IMR-90 (cell line): Measurements from ENCODE around the gene DDX60. TPM values are rescaled to one million over a fixed set of nuclear protein-coding genes. Genes with fewer than 3 reads are reported as not detected.

Experiments
- ATAC-seq: fragments of 200-7000 bp; cut with Tn5 transposase; 2 replicates; pipeline ENCODE4 v1.9.1; 2020; ENCODE audit warnings: low read depth, mild to moderate bottlenecking, moderate library complexity
- BruUV-seq: library from RNA; stranded (reverse); fragments of 400-500 nt; replicated peaks from 2 replicates; lab custom pipeline; 2021; lab: Mats Ljungman, UMichigan
- CTCF ChIA-PET: fragments of 300-600 bp; formaldehyde crosslinking; extraction: SDS; loops from one replicate; lab custom pipeline; 2021; ENCODE audit warnings: antibody characterized with exemption; lab: Yijun Ruan, JAX
- POLR2A ChIA-PET: fragments of 300-600 bp; sonication (Branson Sonifier 250); formaldehyde crosslinking; loops from one replicate; lab custom pipeline; 2022; ENCODE audit warnings: antibody characterized with exemption; ENCODE audit not compliant: unreplicated experiment; lab: Charles Lee
- DNase-seq: peaks from one replicate; pipeline ENCODE4 v3.0.0; 2013
- H2AFZ ChIP-seq: replicated peaks from 2 replicates; pipeline ENCODE3; 2013; ENCODE audit warnings: low read length, mild to moderate bottlenecking; ENCODE audit not compliant: poor library complexity
- H2AK5ac ChIP-seq: 2 replicates; pipeline ENCODE4 v1.6.1; 2013; ENCODE audit warnings: low read depth, low read length, inconsistent platforms
- H2AK9ac ChIP-seq: replicated peaks from 2 replicates; pipeline ENCODE3; 2013; ENCODE audit warnings: mild to moderate bottlenecking, low read depth, low read length, moderate library complexity; ENCODE audit not compliant: poor library complexity
- H2BK120ac ChIP-seq: 2 replicates; pipeline ENCODE4 v1.6.1; 2013; ENCODE audit warnings: low read depth, low read length, inconsistent platforms
- H2BK15ac ChIP-seq: 3 replicates; pipeline ENCODE4 v1.6.1; 2013; ENCODE audit warnings: low read depth, low read length, inconsistent platforms
- H2BK20ac ChIP-seq: 2 replicates; pipeline ENCODE4 v1.6.1; 2013; ENCODE audit warnings: low read depth, mild to moderate bottlenecking, inconsistent platforms, low read length, moderate library complexity
- H2BK5ac ChIP-seq: 2 replicates; pipeline ENCODE4 v1.6.1; 2013; ENCODE audit warnings: mild to moderate bottlenecking, low read depth, low read length, inconsistent platforms; ENCODE audit not compliant: poor library complexity, severe bottlenecking
- H3K14ac ChIP-seq: replicated peaks from 2 replicates; pipeline ENCODE4 v1.6.1; 2013; ENCODE audit warnings: low read depth, low read length, inconsistent platforms
- H3K18ac ChIP-seq: 2 replicates; pipeline ENCODE4 v1.6.1; 2013; ENCODE audit warnings: low read depth, low read length, control low read depth
- H3K23ac ChIP-seq: 2 replicates; pipeline ENCODE4 v1.6.1; 2013; ENCODE audit warnings: low read depth, low read length, inconsistent platforms
- H3K27ac ChIP-seq: 2 replicates; pipeline ENCODE4 v1.5.1; 2013; ENCODE audit warnings: mild to moderate bottlenecking, control low read depth, low read length; ENCODE audit not compliant: insufficient read depth
- H3K27me3 ChIP-seq: 2 replicates; pipeline ENCODE4 v1.6.1; 2013; ENCODE audit warnings: low read length; ENCODE audit not compliant: control insufficient read depth, insufficient read depth
- H3K36me3 ChIP-seq: 2 replicates; pipeline ENCODE4 v1.6.1; 2013; ENCODE audit warnings: low read length, mixed read lengths; ENCODE audit not compliant: control insufficient read depth, insufficient read depth
- H3K4ac ChIP-seq: 2 replicates; pipeline ENCODE4 v1.6.1; 2013; ENCODE audit warnings: low read depth, low read length, inconsistent platforms
- H3K4me1 ChIP-seq: 2 replicates; pipeline ENCODE4 v1.6.1; 2013; ENCODE audit warnings: low read length, mixed read lengths; ENCODE audit not compliant: control insufficient read depth, insufficient read depth
- H3K4me2 ChIP-seq: 2 replicates; pipeline ENCODE4 v1.6.1; 2013; ENCODE audit warnings: low read depth, mild to moderate bottlenecking, control low read depth, low read length, moderate library complexity
- H3K4me3 ChIP-seq: 2 replicates; pipeline ENCODE4 v1.5.1; 2013; ENCODE audit warnings: low read depth, mild to moderate bottlenecking, control low read depth, low read length, moderate library complexity; ENCODE audit not compliant: insufficient read depth
- H3K56ac ChIP-seq: 2 replicates; pipeline ENCODE4 v1.6.1; 2013; ENCODE audit warnings: low read length, inconsistent platforms; ENCODE audit not compliant: insufficient read depth; ENCODE audit errors: extremely low read depth
- H3K79me1 ChIP-seq, 2 experiments: 2 replicates each; pipeline ENCODE4 v1.6.1; 2013; ENCODE audit warnings: low read length in 2 of 2, inconsistent platforms in 1 of 2, low read depth in 1 of 2
- H3K9ac ChIP-seq: 2 replicates; pipeline ENCODE4 v1.6.1; 2013; ENCODE audit warnings: low read depth, low read length, control low read depth
- H3K9me1 ChIP-seq: 2 replicates; pipeline ENCODE4 v1.6.1; 2013; ENCODE audit warnings: low read length, inconsistent platforms; ENCODE audit not compliant: insufficient read depth
- H3K9me3 ChIP-seq: 2 replicates; pipeline ENCODE4 v1.6.1; 2013; ENCODE audit warnings: low read length; ENCODE audit not compliant: control insufficient read depth, insufficient read depth
- H4K20me1 ChIP-seq: 2 replicates; pipeline ENCODE4 v1.6.1; 2013; ENCODE audit warnings: low read length, inconsistent platforms; ENCODE audit not compliant: insufficient read depth
- H4K5ac ChIP-seq: 2 replicates; pipeline ENCODE4 v1.6.1; 2013; ENCODE audit warnings: mild to moderate bottlenecking, low read depth, low read length, control low read depth
- H4K8ac ChIP-seq, 2 experiments: 2 replicates each; pipeline ENCODE4 v1.6.1; 2013; ENCODE audit warnings: low read depth in 2 of 2, low read length in 2 of 2, control low read depth in 1 of 2, inconsistent platforms in 1 of 2
- H4K91ac ChIP-seq: 2 replicates; pipeline ENCODE4 v1.6.1; 2013; ENCODE audit warnings: low read depth, low read length, inconsistent platforms; ENCODE audit not compliant: insufficient read depth
- BHLHE40 ChIP-seq: fragments of 150-350 bp; IDR thresholded peaks from 2 replicates; pipeline ENCODE4 v1.6.1; 2016; ENCODE audit warnings: mild to moderate bottlenecking, low read depth, low read length
- CEBPB ChIP-seq: IDR thresholded peaks from 2 replicates; pipeline ENCODE4 v1.6.1; 2012; ENCODE audit warnings: low read depth, low read length, improper control_type of control experiment
- CHD1 ChIP-seq: IDR thresholded peaks from 2 replicates; pipeline ENCODE4 v1.6.1; 2012; ENCODE audit warnings: low read depth, low read length, improper control_type of control experiment
- CTCF ChIP-seq: conservative IDR thresholded peaks from 2 replicates; pipeline ENCODE4 v1.5.1; 2012; ENCODE audit warnings: mild to moderate bottlenecking, low read depth, low read length, improper control_type of control experiment
- FOS ChIP-seq: fragments of 150-350 bp; IDR thresholded peaks from 2 replicates; pipeline ENCODE4 v1.6.1; 2016; ENCODE audit warnings: low read depth, low read length
- MAFK ChIP-seq: IDR thresholded peaks from 2 replicates; pipeline ENCODE4 v1.6.1; 2012; ENCODE audit warnings: low read depth, low read length, improper control_type of control experiment
- MAZ ChIP-seq: IDR thresholded peaks from 2 replicates; pipeline ENCODE4 v1.6.1; 2012; ENCODE audit warnings: low read depth, mild to moderate bottlenecking, low read length, improper control_type of control experiment, moderate library complexity, borderline replicate concordance
- MXI1 ChIP-seq: IDR thresholded peaks from 2 replicates; pipeline ENCODE4 v1.6.1; 2012; ENCODE audit warnings: low read depth, mild to moderate bottlenecking, low read length, moderate library complexity, borderline replicate concordance
- NFE2L2 ChIP-seq: fragments of 150-350 bp; IDR thresholded peaks from 2 replicates; pipeline ENCODE4 v1.6.1; 2016; ENCODE audit warnings: low read depth, mild to moderate bottlenecking, low read length
- POLR2A ChIP-seq: IDR thresholded peaks from 2 replicates; pipeline ENCODE4 v1.6.1; 2012; ENCODE audit warnings: mild to moderate bottlenecking, low read depth, low read length
- RAD21 ChIP-seq: IDR thresholded peaks from 2 replicates; pipeline ENCODE4 v1.6.1; 2012; ENCODE audit warnings: low read length, improper control_type of control experiment
- USF2 ChIP-seq: fragments of 150-350 bp; IDR thresholded peaks from 2 replicates; pipeline ENCODE4 v1.6.1; 2017; ENCODE audit warnings: mild to moderate bottlenecking, antibody characterized with exemption, low read length, low read depth
- WGBS, 2 experiments: methylation state at CpG; one replicate each; pipeline versions ENCODE4 v1.1.5 to v1.1.7; 2013; ENCODE audit warnings: missing lambda C conversion rate in 2 of 2; ENCODE audit not compliant: insufficient read length in 1 of 2; ENCODE audit errors: extremely low coverage in 2 of 2; 5-methylcytosine and 5-hydroxymethylcytosine counted together
- dilution Hi-C: fragments of 300-500 bp; cut with HindIII; formaldehyde crosslinking; loops from one replicate; pipeline ENCODE4 v1.14.3; 2018; ENCODE audit warnings: low sequenced_read_pairs; ENCODE audit not compliant: unreplicated experiment
- in situ Hi-C: fragments of 300-500 bp; cut with MboI; formaldehyde crosslinking; loops from 3 replicates; pipeline ENCODE4 v1.14.3; 2019; ENCODE audit warnings: low sequenced_read_pairs, inconsistent platforms, mixed read lengths
- intact Hi-C: fragments of 100-400 bp; cut with micrococcal nuclease; formaldehyde crosslinking; loops from 2 replicates; pipeline ENCODE4 v1.10.0; 2022
- polyA plus RNA-seq, 3 experiments: library from polyadenylated mRNA; depleted of rRNA; stranded (reverse); fragments of >200 nt; gene quantifications; 2 replicates each; pipeline ENCODE4 v1.2.3, GENCODE V29; 2012; ENCODE audit warnings: low replicate concordance in 1 of 3
- total RNA-seq: library from RNA; depleted of rRNA; stranded (reverse); fragments of >200 nt; gene quantifications from 2 replicates; pipeline ENCODE4 v1.2.3, GENCODE V29; 2012

Gene DDX60
- total and polyA plus RNA-seq, 2 of the 4 experiments (the other 2 are of a cell fraction) = 3.1 to 6.6 TPM

- TF ChIP-seq RAD21 = peak; percentile 41
- TF ChIP-seq USF2 = no peak
Observed at GRCh38 chr4:168318266-168318895, at the start of gene DDX60 (continued).

GRCh38 chr4:168367065-168367464 lies 48.5 kb upstream of the DDX60 start:
- BruUV-seq = no TSS peak
- TF ChIP-seq CTCF (no peak), BHLHE40 (no peak), NFE2L2 (no peak), POLR2A (no peak), CHD1 (no peak), FOS (no peak), MAFK (no peak), MAZ (no peak), CEBPB (no peak), USF2 (no peak), MXI1 (no peak)

More at GRCh38 chr4:168367065-168367464, 48.5 kb upstream of the DDX60 start:
- H2AK5ac ChIP-seq = no peak overlapping the region
- H3K36me3 ChIP-seq = peaks cover 1% of the 10 kb centered on the region; the same call in 1 of the 2 replicates
- no peak overlapping the region for H2BK120ac ChIP-seq
- no peak for ATAC-seq
- in situ Hi-C loops (no loop called here), dilution Hi-C loops (no loop called here), intact Hi-C loops (no loop called here)
- ChIA-PET POLR2A (no interaction called here), CTCF (interaction anchor here (0.6 kb wide), 1 partner anchor 10 kb away, joined by 3 read pairs; no protein-coding TSS in a partner anchor)
- H2BK15ac ChIP-seq = no peak overlapping the region
- no peak for DNase-seq
- no peak overlapping the region for H3K18ac ChIP-seq
- no peak overlapping the region for H3K4ac ChIP-seq
- H4K5ac ChIP-seq = no peak overlapping the region
- H3K4me3 ChIP-seq = no peak overlapping the region
- no peak overlapping the region for H2BK20ac ChIP-seq
- no peak overlapping the region for H3K56ac ChIP-seq
- no peak overlapping the region for H3K27ac ChIP-seq
- H3K23ac ChIP-seq = no peak overlapping the region
- no CpG with 5 or more reads among the region's 3 CpGs for WGBS, 2 experiments
- no peaks in the 10 kb centered on the region for H4K20me1 ChIP-seq
- no peak overlapping the region for H3K4me2 ChIP-seq
- no peak overlapping the region for H4K8ac ChIP-seq
- no peaks in the 10 kb centered on the region for H3K9me3 ChIP-seq
- no peaks in the 10 kb centered on the region for H3K27me3 ChIP-seq
- H3K9me1 ChIP-seq = no peaks in the 10 kb centered on the region
- no peaks in the 10 kb centered on the region for H3K4me1 ChIP-seq
- no peak overlapping the region for H2AK9ac ChIP-seq
- no peak overlapping the region for H4K91ac ChIP-seq
- H3K9ac ChIP-seq = no peak overlapping the region
- no peak overlapping the region for H2AFZ ChIP-seq
- no peaks in the 10 kb centered on the region for H3K79me1 ChIP-seq
- no peak overlapping the region for H3K14ac ChIP-seq
- no peak overlapping the region for H2BK5ac ChIP-seq
